Activated T-helper 17 cell treated with anti-CD3 and anti-CD28 coated beads, Interleukin-2, amount 50 U/mL, for 72 hours (primary cell): ENCODE results near the gene PLEKHG4B. TPM values are rescaled to one million over a fixed set of nuclear protein-coding genes. Genes with fewer than 3 reads are reported as not detected.
A peak's percentile ranks its signal among the peaks of the same experiment; 100 is the strongest.
"Not testable (repeated sequence)": the region's sequence is repeated elsewhere in the genome, so short reads cannot be mapped to it uniquely, and the experiment has no call there.

Experiments used
- ATAC-seq: fragments of 150-1000 bp; cut with Tn5 transposase; replicated peaks from 2 replicates; pipeline ENCODE4 v1.10.0; 2021; ENCODE audit warnings: mild to moderate bottlenecking, moderate library complexity
- H3K27ac Mint-ChIP-seq: one replicate; pipeline ENCODE4 v1.8.0; 2022; ENCODE audit warnings: mixed read lengths
- H3K27me3 Mint-ChIP-seq: one replicate; pipeline ENCODE4 v1.8.0; 2022; ENCODE audit warnings: mixed read lengths
- H3K36me3 Mint-ChIP-seq: one replicate; pipeline ENCODE4 v1.8.0; 2022; ENCODE audit warnings: low read depth, mild to moderate bottlenecking, mixed read lengths
- H3K4me1 Mint-ChIP-seq: one replicate; pipeline ENCODE4 v1.8.0; 2022; ENCODE audit warnings: mixed read lengths
- H3K4me3 Mint-ChIP-seq: one replicate; pipeline ENCODE4 v1.8.0; 2022; ENCODE audit warnings: mild to moderate bottlenecking, mixed read lengths
- H3K9me3 Mint-ChIP-seq: one replicate; pipeline ENCODE4 v1.8.0; 2022; ENCODE audit warnings: mixed read lengths
- total RNA-seq, 2 donors: library from RNA; stranded (reverse); gene quantifications; one replicate each; pipeline ENCODE4 v1.2.3, GENCODE V29; 2022

The PLEKHG4B gene
- total RNA-seq, result under 1 TPM in 1 of 2 donors, not detected in 1; 0.11 TPM

- Mint-ChIP-seq H3K27ac (no peak within 1 kb of the TSS), H3K36me3 (no peaks in the 10 kb centered on the region), H3K4me3 (peak within 1 kb of the TSS; percentile 59), H3K9me3 (no peaks in the 10 kb centered on the region), H3K4me1 (no peaks in the 10 kb centered on the region), H3K27me3 (peaks cover 57% of the 10 kb centered on the region)
- no peak for ATAC-seq
Observed at GRCh38 chr5:91556-92263, at the start of gene PLEKHG4B. PLEKHG4B (plus strand) TSS chr5:92168; CDS start chr5:92232, 64 bp downstream.

DNA sequence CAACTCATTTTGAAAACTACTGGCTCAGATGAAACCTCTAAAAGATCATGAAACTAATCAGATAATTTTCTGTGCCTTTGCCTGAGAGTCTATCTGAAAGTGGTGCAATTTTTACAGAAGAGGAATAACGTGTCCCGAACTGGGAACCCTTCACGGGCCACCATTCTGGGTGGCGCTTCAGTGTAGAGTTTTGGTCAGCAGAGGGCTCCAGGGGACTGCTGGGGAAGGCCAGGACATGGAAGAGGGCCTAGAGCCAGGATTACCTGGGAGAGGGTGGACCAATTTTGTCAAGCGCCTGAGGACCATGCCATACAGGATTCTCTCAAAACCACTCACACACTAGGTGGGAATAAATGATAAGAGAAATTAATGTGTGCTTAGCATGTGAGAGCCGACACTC is 49.7 kb upstream of the PLEKHG4B start:
- Mint-ChIP-seq H3K4me3 (no peak overlapping the region), H3K9me3 (no peaks in the 10 kb centered on the region), H3K4me1 (no peaks in the 10 kb centered on the region), H3K36me3 (no peaks in the 10 kb centered on the region), H3K27me3 (peaks cover 37% of the 10 kb centered on the region), H3K27ac (no peak overlapping the region)
- no peak for ATAC-seq

GRCh38 chr5:48192-48591 is 43.8 kb upstream of the PLEKHG4B start:
- Mint-ChIP-seq H3K36me3 (no peaks in the 10 kb centered on the region), H3K9me3 (peaks cover 4% of the 10 kb centered on the region), H3K4me3 (no peak overlapping the region), H3K27me3 (peaks cover 26% of the 10 kb centered on the region), H3K27ac (no peak overlapping the region), H3K4me1 (peaks cover 4% of the 10 kb centered on the region)
- no peak for ATAC-seq

GRCh38 chr5:49530-49929 is 42.4 kb upstream of the PLEKHG4B start:
- H3K36me3 Mint-ChIP-seq, ATAC-seq, H3K4me1 Mint-ChIP-seq, H3K4me3 Mint-ChIP-seq, H3K27ac Mint-ChIP-seq, H3K9me3 Mint-ChIP-seq: not testable (repeated sequence)
- peaks cover 22% of the 10 kb centered on the region for H3K27me3 Mint-ChIP-seq

DNA sequence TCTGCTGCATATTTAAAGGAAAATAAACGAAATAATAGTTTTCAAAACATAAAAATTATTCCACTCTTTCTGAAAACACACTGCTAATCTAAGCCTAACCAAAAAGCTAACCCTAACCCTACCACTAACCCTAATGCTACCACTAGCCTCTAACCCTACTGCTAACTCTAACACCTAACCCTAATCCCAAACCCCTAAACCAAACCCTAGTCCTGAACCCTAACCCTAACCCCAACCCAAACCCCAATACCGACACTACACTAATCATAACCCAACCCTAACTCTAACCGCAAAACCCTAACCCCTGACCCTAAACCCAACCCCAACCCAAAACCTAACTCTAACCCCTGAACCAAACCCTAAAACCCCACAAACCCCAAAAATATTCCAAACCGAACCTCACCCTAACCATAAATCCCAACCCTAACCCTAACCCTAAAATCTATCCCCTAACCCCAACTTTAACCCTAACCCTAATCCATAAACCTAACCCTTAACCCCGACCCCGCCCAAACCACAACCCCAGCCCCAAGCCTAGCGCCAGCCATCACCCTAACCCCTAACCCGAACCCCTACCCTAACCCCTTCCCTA is 41.9 kb upstream of the PLEKHG4B start:
- no peak for ATAC-seq

DNA sequence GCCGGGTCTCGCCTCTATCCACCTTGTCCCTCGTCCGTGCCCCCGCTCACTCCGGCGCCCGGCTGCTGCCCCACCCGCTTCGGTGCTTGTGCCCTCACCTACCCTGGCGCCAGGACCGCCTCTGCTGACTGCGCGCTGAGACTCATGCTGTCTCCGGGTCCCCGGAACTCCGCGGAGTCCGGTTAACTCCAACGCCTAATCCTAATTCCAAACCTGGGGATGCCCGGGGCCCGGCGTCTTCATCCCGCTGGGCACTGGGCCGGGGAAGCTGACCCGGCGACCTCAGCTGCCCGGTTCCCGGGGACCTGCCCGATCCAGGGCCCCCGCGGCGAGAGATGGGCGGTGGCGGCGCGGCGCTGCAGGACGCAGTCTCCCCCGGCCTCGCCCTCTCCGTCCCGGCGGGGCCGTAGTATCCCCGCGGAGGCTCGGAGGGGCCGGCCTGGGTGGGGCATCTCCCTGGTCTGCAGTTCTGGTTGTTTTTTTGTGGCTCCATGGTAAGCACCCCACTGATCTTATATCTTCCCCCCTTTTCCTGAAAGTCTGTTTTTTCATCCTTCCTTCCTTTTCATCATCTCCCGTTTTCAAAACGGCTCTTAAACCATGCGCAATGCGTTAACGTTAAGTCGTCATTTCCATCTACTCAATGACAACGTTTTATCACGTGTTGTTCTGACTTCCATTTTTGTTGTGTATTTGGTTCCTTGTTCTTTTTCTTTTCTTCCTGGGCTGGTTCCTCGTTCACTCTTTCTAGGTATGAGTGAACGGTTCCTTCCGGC is 41.1 kb upstream of the PLEKHG4B start:
- peaks cover 4% of the 10 kb centered on the region for H3K9me3 Mint-ChIP-seq
- H3K27ac Mint-ChIP-seq, result no peak overlapping the region
- peaks cover 22% of the 10 kb centered on the region for H3K27me3 Mint-ChIP-seq
- H3K4me1 Mint-ChIP-seq, result peaks cover 4% of the 10 kb centered on the region
- H3K36me3 Mint-ChIP-seq, result no peaks in the 10 kb centered on the region
- no peak overlapping the region for H3K4me3 Mint-ChIP-seq
- no peak for ATAC-seq

More for the DNA sequence above, 41.9 kb upstream of the PLEKHG4B start:
- peaks cover 4% of the 10 kb centered on the region for H3K4me1 Mint-ChIP-seq
- no peak overlapping the region for H3K27ac Mint-ChIP-seq
- no peak overlapping the region for H3K4me3 Mint-ChIP-seq
- H3K36me3 Mint-ChIP-seq, result no peaks in the 10 kb centered on the region
- peaks cover 4% of the 10 kb centered on the region for H3K9me3 Mint-ChIP-seq
- peaks cover 22% of the 10 kb centered on the region for H3K27me3 Mint-ChIP-seq

DNA sequence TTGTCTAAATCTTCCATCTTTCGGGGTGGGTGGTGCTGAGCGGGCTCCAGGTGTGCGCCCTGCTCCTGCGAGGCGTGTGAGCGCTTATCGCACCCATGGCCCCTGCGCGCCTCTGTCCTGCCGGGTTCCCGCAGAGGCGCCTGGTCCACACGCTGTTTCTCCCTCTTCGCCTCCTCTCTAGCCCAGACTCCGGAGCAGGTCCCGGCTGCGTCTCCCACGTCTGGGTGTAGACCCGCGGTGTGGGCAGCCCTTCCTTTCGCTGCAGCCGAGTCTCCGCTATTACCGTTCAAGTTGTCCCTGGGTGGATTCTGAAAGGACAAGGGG is 40.5 kb upstream of the PLEKHG4B start:
- Mint-ChIP-seq H3K27ac (no peak overlapping the region), H3K9me3 (peaks cover 4% of the 10 kb centered on the region), H3K4me3 (no peak overlapping the region), H3K27me3 (peaks cover 24% of the 10 kb centered on the region), H3K36me3 (no peaks in the 10 kb centered on the region), H3K4me1 (peaks cover 4% of the 10 kb centered on the region)
- no peak for ATAC-seq

DNA sequence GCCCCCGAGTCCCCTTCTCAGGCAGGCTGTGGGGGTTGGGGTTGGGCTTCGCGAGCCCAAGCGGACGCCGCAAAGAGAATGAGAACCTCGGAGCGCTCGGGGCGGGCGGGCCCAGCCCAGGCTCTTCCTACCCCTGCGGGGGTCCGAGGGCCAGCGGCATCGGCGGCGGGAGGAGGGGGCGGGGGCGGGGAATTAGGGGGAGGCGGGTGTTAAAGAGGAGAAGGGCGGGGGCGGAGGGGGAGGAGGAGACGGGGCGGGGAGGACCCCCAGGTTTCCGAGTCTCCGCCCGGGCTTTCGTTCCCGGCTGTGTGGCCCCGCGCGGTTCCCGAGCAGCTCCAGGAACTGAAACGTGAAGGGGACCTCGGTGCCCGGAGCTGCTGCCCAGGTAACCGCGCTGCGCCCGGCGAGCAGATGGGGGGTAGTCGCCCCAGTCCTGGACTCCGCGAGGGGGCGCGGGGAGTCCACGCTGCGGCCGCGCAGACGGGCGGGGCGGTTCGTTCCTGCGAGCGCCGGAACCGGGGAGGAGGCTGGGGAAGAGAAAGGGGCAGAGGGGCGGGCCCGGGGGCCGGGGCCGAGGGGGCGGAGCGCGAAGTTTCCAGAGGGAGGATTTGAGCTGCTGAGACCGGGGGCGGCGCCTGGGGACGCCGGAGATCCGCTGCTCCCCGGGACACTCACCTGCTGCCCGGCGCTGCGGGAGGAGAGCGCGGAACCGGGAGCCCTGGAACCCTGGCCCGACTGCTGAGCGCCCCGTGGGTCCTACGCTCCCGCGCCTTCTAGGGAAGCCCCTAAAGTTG is 38.4 kb upstream of the PLEKHG4B start:
- H3K36me3 Mint-ChIP-seq, result no peaks in the 10 kb centered on the region
- peaks cover 18% of the 10 kb centered on the region for H3K27me3 Mint-ChIP-seq
- ATAC-seq, result peak; percentile 35
- H3K4me3 Mint-ChIP-seq, result peak overlapping the region; percentile 44
- H3K9me3 Mint-ChIP-seq, result peaks cover 4% of the 10 kb centered on the region
- no peak overlapping the region for H3K27ac Mint-ChIP-seq
- H3K4me1 Mint-ChIP-seq, result peaks cover 4% of the 10 kb centered on the region

- no peak overlapping the region for H3K27ac Mint-ChIP-seq
- no peaks in the 10 kb centered on the region for H3K36me3 Mint-ChIP-seq
- peaks cover 4% of the 10 kb centered on the region for H3K9me3 Mint-ChIP-seq
- H3K4me1 Mint-ChIP-seq, result peaks cover 4% of the 10 kb centered on the region
- peaks cover 18% of the 10 kb centered on the region for H3K27me3 Mint-ChIP-seq
- ATAC-seq, result no peak
- H3K4me3 Mint-ChIP-seq, result peak overlapping the region; percentile 44
Observed at GRCh38 chr5:54175-54730, 37.7 kb upstream of the PLEKHG4B start.

DNA sequence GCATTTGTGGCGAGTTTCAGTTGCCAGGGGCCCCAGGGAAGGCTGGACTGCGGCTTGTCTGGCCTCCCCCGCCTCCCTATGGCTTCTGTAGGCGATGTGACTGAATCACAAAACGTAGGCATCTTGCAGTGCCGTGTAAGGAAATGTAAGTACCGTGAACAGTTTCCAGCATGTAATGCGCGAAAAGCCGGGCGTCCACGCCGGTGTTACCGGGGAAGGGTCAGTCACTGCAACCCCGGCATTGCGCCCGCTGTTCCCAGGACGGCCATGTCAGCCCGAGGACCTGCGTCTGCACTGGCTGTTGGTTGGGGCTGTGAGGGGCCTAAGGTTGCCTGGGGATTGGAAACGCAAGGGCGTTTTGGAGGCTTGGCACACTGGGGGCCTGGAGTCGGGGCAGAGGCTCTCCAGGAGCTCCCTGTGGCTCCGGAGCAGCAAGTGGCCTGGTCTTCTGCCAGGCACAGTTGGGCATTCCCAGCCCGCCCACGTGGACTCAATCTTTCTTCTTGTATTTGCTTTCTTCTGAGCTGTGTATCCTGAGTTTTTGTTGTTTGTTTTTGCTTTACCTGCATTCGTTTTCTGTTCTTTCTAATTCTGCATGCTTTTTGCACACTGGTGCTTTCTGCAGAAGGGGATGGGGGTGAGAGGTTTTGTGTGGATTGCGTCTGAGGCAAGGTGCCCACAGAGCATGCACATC is 36.9 kb upstream of the PLEKHG4B start:
- Mint-ChIP-seq H3K27ac (no peak overlapping the region), H3K27me3 (peaks cover 21% of the 10 kb centered on the region), H3K9me3 (peaks cover 4% of the 10 kb centered on the region), H3K4me1 (peaks cover 4% of the 10 kb centered on the region), H3K4me3 (peak overlapping the region; percentile 0), H3K36me3 (no peaks in the 10 kb centered on the region)
- no peak for ATAC-seq

- Mint-ChIP-seq H3K4me3 (no peak overlapping the region), H3K27ac (no peak overlapping the region), H3K36me3 (no peaks in the 10 kb centered on the region), H3K9me3 (no peaks in the 10 kb centered on the region), H3K27me3 (peaks cover 23% of the 10 kb centered on the region), H3K4me1 (no peaks in the 10 kb centered on the region)
- ATAC-seq, result no peak
Observed at GRCh38 chr5:56561-57290, 35.2 kb upstream of the PLEKHG4B start.

GRCh38 chr5:60250-60649 is 31.7 kb upstream of the PLEKHG4B start:
- H3K36me3 Mint-ChIP-seq, H3K4me1 Mint-ChIP-seq, H3K9me3 Mint-ChIP-seq: not testable (repeated sequence)

DNA sequence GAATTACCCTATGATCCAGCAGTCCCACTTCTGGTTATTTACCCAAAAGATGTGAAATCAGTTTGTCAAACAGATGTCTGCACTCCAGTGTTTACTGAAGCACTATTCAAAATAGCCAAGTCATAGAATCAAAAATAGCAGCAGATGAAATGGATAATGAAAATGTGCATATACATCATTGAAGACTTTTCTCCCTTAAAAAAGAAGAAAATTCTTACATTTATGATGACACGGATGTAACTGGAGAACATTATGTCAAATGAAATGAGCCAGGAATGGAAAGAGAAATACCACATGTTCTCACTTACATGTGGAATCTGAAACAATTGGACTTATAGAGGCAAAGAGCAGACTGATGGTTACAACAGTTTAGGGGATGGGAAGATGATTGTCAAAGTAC is 21.5 kb upstream of the PLEKHG4B start:
- Mint-ChIP-seq H3K27ac (no peak overlapping the region), H3K4me3 (no peak overlapping the region), H3K27me3 (peaks cover 49% of the 10 kb centered on the region), H3K4me1 (no peaks in the 10 kb centered on the region), H3K36me3 (no peaks in the 10 kb centered on the region), H3K9me3 (no peaks in the 10 kb centered on the region)
- no peak for ATAC-seq

More at GRCh38 chr5:60250-60649, 31.7 kb upstream of the PLEKHG4B start:
- not testable (repeated sequence) for ATAC-seq, H3K4me3 Mint-ChIP-seq, H3K27ac Mint-ChIP-seq
- peaks cover 42% of the 10 kb centered on the region for H3K27me3 Mint-ChIP-seq
